Measurements from ENCODE around the gene TNKS1BP1.

- no peak for TF ChIP-seq CTCF (IDR thresholded peaks at IDR 0.05)
- TF ChIP-seq POLR2A (IDR thresholded peaks at IDR 0.05): no peak
- TF ChIP-seq EP300 (IDR thresholded peaks at IDR 0.05; ENCODE audit: low read depth): no peak
- no peak for TF ChIP-seq POLR2AphosphoS5 (IDR thresholded peaks at IDR 0.05)
These were observed 25.5 kb downstream of the TNKS1BP1 start for GRCh38 chr11:57299150-57299737.

Data from transverse colon (tissue), 4 donors.